ENCODE measurements around the gene FOXF1.

Gene FOXF1

DNA sequence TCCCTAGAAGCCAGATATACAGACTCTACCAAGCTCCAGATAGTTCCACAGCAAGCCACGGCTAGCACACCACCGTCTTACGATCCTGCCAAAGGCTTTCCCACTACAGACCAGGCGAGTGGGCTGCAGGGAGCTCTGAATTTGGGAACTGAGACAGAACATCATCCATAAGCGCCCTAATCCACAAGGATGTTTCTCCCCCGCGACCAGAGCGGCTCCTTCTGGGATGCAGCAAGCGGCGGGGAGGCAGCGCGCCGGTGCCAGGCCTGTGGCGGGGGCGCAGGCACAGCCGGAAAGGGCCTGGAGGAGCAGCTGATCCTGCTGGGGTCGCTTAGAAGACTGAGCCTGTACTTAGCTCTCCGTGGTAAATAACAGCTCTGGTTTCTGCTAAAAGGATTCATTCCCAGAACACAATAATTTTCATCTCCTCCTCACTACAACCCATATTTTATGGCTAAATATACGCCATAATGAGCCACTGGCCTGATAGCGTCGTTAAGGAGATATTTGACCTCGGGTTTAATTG is 16.2 kb upstream of the FOXF1 start:
- Mint-ChIP-seq H3K27ac (no peak overlapping the region), H3K36me3 (ENCODE audit: low read depth) (no peaks in the 10 kb centered on the region), H3K27me3 (ENCODE audit: low read depth, poor library complexity) (peaks cover 100% of the 10 kb centered on the region), H3K9me3 (no peaks in the 10 kb centered on the region), H3K4me1 (peaks cover 55% of the 10 kb centered on the region), H3K4me3 (no peak overlapping the region)
- DNase-seq, result no peak
- TF ChIP-seq, protein P1, sequence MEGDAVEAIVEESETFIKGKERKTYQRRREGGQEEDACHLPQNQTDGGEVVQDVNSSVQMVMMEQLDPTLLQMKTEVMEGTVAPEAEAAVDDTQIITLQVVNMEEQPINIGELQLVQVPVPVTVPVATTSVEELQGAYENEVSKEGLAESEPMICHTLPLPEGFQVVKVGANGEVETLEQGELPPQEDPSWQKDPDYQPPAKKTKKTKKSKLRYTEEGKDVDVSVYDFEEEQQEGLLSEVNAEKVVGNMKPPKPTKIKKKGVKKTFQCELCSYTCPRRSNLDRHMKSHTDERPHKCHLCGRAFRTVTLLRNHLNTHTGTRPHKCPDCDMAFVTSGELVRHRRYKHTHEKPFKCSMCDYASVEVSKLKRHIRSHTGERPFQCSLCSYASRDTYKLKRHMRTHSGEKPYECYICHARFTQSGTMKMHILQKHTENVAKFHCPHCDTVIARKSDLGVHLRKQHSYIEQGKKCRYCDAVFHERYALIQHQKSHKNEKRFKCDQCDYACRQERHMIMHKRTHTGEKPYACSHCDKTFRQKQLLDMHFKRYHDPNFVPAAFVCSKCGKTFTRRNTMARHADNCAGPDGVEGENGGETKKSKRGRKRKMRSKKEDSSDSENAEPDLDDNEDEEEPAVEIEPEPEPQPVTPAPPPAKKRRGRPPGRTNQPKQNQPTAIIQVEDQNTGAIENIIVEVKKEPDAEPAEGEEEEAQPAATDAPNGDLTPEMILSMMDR (IDR thresholded peaks at IDR 0.05), result no peak

DNA sequence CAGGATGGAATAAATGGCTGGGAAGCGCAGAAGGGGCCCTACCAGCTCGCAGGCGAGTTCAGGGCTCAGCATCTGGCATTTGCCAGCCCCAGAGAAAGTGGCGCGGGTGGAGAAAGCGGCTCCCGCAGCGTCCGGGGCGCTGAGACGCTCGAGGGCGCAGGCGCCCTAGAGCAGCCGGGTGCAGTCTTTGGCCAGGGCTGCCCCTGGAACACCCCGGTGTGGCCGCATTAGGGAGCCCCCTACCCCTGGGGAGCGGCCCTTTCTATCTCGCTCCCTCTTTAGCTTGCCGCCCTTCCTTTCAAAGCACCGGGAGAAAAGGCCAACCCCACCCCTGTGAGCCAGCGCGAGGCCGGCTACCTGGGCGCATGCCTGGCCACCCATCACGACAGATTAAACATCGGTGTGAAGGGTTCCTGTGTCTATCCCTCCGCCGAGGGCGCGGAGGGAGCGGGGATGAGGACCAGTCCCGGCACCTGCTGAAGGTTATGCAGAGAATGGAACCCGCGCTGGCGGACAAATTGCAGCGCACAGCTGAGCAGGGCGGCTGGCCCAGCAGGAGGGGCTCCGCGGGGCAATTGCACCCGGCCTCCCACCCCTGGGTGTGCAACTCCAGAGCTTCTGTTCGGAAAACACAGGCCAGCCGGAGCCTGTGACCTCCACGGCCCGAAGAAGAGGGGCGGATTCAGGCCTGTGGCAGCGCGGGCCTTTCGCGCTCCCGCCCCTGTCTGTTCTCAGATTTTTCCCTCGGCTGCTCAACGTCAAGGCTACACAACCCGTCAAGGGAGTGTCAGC is 15.6 kb upstream of the FOXF1 start:
- H3K27ac Mint-ChIP-seq, result no peak overlapping the region
- no peak overlapping the region for H3K4me3 Mint-ChIP-seq
- H3K4me1 Mint-ChIP-seq, result peaks cover 58% of the 10 kb centered on the region
- H3K27me3 Mint-ChIP-seq (ENCODE audit: low read depth, poor library complexity), result peaks cover 100% of the 10 kb centered on the region
- H3K9me3 Mint-ChIP-seq, result no peaks in the 10 kb centered on the region
- DNase-seq, result no peak
- H3K36me3 Mint-ChIP-seq (ENCODE audit: low read depth), result no peaks in the 10 kb centered on the region
- TF ChIP-seq, protein P1 (IDR thresholded peaks at IDR 0.05), result no peak

DNA sequence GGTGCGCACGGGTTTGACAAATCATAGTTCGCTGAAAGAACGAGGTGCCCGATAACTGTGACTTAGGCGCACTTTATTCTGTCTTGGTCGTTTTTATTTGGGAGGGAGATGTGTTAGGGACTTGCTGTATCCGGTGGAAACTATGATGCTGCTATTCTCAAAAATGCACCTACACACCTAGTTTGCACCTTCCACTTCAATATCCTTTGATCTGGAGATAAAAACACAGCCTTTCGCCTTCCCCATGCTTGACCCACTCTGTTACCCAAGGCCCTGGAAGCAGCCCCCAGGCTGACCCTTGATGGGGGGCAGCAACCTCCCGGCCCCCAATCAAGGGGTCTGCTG is 15.0 kb upstream of the FOXF1 start:
- peaks cover 53% of the 10 kb centered on the region for H3K4me1 Mint-ChIP-seq

DNA sequence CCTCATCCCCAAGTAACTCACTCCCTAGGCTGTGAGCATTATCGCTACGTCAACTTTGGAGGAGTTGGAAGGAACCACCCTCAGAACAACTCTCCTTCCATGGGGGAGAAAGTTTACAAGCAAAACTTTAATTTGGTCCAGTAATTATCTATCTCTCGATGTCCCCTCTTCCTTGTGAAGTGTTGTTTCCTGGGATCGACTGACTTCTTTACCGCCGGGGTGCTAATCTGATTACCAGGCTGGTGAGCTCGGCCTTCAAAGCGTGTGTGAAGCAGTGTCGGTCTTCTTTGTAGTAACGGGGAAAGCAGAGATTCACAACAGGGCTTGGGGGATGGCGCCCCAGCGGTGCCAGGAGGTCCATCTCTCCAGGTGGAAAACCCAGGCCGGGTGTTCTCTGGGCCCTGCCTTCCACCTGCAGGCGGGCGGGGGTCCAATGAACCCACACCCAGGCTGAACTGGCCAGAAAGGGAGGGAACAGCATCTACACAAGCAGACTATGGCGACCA is 14.5 kb upstream of the FOXF1 start:
- Mint-ChIP-seq H3K36me3 (ENCODE audit: low read depth) (no peaks in the 10 kb centered on the region), H3K4me3 (no peak overlapping the region), H3K27me3 (ENCODE audit: low read depth, poor library complexity) (peaks cover 100% of the 10 kb centered on the region), H3K4me1 (peaks cover 48% of the 10 kb centered on the region), H3K27ac (no peak overlapping the region), H3K9me3 (no peaks in the 10 kb centered on the region)
- TF ChIP-seq, protein P1 (IDR thresholded peaks at IDR 0.05), result no peak
- no peak for DNase-seq

More for the DNA sequence above, 15.0 kb upstream of the FOXF1 start:
- TF ChIP-seq, protein P1 (IDR thresholded peaks at IDR 0.05), result no peak
- Mint-ChIP-seq H3K9me3 (no peaks in the 10 kb centered on the region), H3K27ac (no peak overlapping the region), H3K36me3 (ENCODE audit: low read depth) (no peaks in the 10 kb centered on the region), H3K4me3 (no peak overlapping the region), H3K27me3 (ENCODE audit: low read depth, poor library complexity) (peaks cover 100% of the 10 kb centered on the region)
- no peak for DNase-seq

DNA sequence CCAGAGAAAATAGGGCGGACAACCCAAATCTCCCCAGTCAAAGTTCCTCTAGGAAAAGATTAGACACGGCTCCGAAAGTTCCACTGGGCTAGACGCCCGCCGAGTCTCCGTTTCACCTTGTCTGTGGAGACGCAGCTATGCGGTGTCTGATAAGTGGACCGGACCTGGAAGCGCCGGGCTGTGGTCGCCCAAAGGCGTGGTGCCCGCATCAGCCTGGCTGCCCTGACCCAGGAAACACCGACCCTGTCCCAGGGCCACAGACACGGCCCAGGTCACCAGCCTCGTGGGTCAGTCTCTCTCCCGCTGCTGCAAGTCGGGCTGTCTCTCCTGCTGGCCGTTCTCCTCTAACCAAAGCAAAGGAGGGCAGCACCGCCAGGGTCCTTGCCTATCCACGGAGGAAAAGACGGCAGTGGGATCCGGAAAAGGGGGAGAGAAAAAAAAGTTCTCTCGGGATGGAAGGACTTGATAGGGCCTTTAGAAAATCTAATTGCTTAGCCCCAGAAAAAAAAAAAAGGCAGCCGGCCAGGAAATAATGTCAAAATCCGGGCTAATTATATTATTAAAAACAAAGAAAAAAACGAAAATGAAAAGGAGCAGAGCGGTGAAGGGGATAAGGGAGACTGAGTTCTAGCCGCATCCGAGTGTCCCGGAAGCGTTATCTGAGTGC is 13.9 kb upstream of the FOXF1 start:
- TF ChIP-seq, protein P1 (IDR thresholded peaks at IDR 0.05), result no peak
- Mint-ChIP-seq H3K27me3 (ENCODE audit: low read depth, poor library complexity) (peaks cover 100% of the 10 kb centered on the region), H3K36me3 (ENCODE audit: low read depth) (no peaks in the 10 kb centered on the region), H3K9me3 (no peaks in the 10 kb centered on the region), H3K4me1 (peaks cover 42% of the 10 kb centered on the region), H3K27ac (no peak overlapping the region), H3K4me3 (peak overlapping the region; percentile 42)
- no peak for DNase-seq
